ENCODE results near the gene SLC8A2.

SLC8A2 gene

DNA sequence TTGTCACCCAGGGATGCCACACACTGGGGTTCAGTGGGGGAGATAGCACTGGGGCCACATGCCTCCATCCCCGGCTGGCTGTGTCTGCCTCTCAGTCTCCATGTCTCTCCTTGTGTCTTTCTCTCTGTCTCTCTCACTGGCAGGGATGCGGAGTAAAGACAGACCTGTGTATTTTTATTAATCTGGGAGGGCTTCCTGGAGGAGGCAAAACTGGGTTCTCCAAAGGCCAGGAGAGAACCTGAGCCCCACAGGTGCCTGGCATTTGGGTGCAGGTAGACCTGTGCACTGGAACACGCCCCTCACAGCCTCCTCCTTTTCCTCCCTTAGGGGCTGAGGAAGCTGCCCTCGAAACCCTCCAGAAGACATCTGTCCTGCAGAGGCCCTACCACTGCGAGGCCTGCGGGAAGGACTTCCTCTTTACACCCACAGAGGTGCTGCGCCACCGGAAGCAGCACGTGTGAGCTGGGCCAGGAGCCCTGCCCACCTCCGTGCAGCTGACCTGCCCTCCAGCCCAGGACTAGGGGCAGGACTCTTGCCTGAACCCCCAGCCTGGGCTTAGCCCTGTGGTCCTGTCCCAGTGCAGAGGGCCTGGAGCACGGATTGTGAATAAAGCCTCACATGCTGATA lies 89.9 kb downstream of the SLC8A2 start:
- H3K4me1 ChIP-seq (ENCODE audit: control insufficient read depth, insufficient read depth, low read length): no peaks in the 10 kb centered on the region
- 90 to 93% methylated on average over 11 of the region's 11 CpGs for WGBS, 2 experiments
- no peaks in the 10 kb centered on the region for H3K27me3 ChIP-seq (ENCODE audit: control insufficient read depth, insufficient read depth, low read length, poor library complexity, severe bottlenecking)
- no peak overlapping the region for H3K27ac ChIP-seq (ENCODE audit: insufficient read depth, low read depth, low read length, poor library complexity, severe bottlenecking)
- H3K36me3 ChIP-seq (ENCODE audit: control insufficient read depth, insufficient read depth, low read length): peaks cover 23% of the 10 kb centered on the region
- H3K9me3 ChIP-seq (ENCODE audit: control insufficient read depth, low read length): no peaks in the 10 kb centered on the region
- no peak overlapping the region for H3K4me3 ChIP-seq (ENCODE audit: insufficient read depth, low read depth, low read length)

DNA sequence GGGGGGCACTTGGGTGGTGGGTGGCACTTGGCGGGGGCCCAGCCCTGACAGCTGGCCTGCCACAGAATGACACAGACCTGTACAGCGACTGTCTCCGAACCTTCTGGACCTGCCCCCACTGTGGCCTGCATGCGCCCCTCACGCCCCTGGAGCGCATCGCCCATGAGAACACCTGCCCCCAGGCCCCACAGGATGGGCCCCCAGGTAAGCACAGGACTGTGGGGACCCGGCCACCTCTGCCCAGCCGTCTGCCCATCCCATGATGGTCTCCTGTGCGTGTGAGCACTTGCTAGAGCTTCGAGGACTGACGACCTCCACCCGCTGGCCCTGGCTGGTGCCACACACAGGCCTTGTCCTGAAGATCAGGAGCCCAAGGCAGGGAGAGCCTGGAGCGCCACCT lies 90.6 kb downstream of the SLC8A2 start:
- no peaks in the 10 kb centered on the region for H3K9me3 ChIP-seq (ENCODE audit: control insufficient read depth, low read length)
- H3K36me3 ChIP-seq (ENCODE audit: control insufficient read depth, insufficient read depth, low read length): peaks cover 29% of the 10 kb centered on the region
- no peaks in the 10 kb centered on the region for H3K27me3 ChIP-seq (ENCODE audit: control insufficient read depth, insufficient read depth, low read length, poor library complexity, severe bottlenecking)
- no peak overlapping the region for H3K27ac ChIP-seq (ENCODE audit: insufficient read depth, low read depth, low read length, poor library complexity, severe bottlenecking)
- WGBS, 2 experiments: 94 to 97% methylated on average over 14 of the region's 14 CpGs
- no peak overlapping the region for H3K4me3 ChIP-seq (ENCODE audit: insufficient read depth, low read depth, low read length)
- H3K4me1 ChIP-seq (ENCODE audit: control insufficient read depth, insufficient read depth, low read length): no peaks in the 10 kb centered on the region

DNA sequence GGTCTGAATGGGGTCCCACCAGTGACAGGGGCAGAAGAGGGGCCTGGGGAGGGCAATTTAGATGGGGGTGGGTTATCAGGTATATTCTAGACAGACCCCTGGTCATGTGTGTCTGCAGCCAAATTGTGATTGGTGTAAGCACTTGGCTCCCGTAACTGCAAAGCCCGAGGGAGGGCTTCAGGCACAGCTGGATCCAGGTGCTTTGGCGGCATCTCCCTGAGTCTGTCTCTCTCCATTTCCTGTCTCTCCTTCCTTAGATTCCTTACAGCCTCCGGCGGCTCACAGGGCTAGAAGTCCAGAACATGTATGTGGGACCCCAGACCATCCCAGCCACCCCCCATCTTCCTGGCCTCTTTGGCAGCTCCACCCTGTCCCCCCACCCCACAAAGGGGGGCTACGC lies 91.1 kb downstream of the SLC8A2 start:
- Histone ChIP-seq H3K27ac (ENCODE audit: insufficient read depth, low read depth, low read length, poor library complexity, severe bottlenecking) (no peak overlapping the region), H3K9me3 (ENCODE audit: control insufficient read depth, low read length) (no peaks in the 10 kb centered on the region), H3K4me1 (ENCODE audit: control insufficient read depth, insufficient read depth, low read length) (no peaks in the 10 kb centered on the region), H3K27me3 (ENCODE audit: control insufficient read depth, insufficient read depth, low read length, poor library complexity, severe bottlenecking) (no peaks in the 10 kb centered on the region), H3K4me3 (ENCODE audit: insufficient read depth, low read depth, low read length) (no peak overlapping the region), H3K36me3 (ENCODE audit: control insufficient read depth, insufficient read depth, low read length) (peaks cover 35% of the 10 kb centered on the region)
- 95 to 97% methylated on average over 6 of the region's 6 CpGs for WGBS, 2 experiments

DNA sequence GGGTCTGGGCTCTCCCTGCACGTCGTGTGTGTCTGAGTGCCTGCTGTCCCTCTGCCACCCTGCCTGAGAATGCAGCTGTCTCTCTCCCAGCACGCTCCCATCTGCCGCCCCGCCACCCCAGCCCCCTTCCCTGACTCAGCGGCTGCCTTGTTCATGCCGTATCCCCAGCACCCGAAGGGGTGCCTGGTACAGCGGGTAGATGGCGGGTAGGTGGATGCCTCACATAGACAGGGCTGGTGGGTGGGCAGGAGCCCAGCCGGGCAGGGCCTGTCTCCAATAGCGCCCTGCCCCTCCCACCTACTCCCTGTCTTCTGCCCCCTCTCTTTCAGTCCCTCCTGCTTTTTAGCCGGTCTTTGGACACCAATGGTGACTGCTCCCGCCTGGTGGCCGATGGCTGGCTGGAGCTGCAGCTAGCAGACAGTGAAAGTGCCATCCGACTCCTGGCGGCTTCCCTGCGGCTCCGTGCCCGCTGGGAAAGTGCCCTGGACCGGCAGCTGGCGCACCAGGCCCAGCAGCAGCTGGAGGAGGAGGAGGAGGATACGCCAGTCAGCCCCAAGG lies 92.2 kb downstream of the SLC8A2 start:
- Histone ChIP-seq H3K36me3 (ENCODE audit: control insufficient read depth, insufficient read depth, low read length) (peaks cover 43% of the 10 kb centered on the region), H3K4me1 (ENCODE audit: control insufficient read depth, insufficient read depth, low read length) (no peaks in the 10 kb centered on the region), H3K27ac (ENCODE audit: insufficient read depth, low read depth, low read length, poor library complexity, severe bottlenecking) (no peak overlapping the region), H3K4me3 (ENCODE audit: insufficient read depth, low read depth, low read length) (no peak overlapping the region), H3K9me3 (ENCODE audit: control insufficient read depth, low read length) (no peaks in the 10 kb centered on the region), H3K27me3 (ENCODE audit: control insufficient read depth, insufficient read depth, low read length, poor library complexity, severe bottlenecking) (no peaks in the 10 kb centered on the region)
- 94 to 95% methylated on average over 23 of the region's 23 CpGs for WGBS, 2 experiments

DNA sequence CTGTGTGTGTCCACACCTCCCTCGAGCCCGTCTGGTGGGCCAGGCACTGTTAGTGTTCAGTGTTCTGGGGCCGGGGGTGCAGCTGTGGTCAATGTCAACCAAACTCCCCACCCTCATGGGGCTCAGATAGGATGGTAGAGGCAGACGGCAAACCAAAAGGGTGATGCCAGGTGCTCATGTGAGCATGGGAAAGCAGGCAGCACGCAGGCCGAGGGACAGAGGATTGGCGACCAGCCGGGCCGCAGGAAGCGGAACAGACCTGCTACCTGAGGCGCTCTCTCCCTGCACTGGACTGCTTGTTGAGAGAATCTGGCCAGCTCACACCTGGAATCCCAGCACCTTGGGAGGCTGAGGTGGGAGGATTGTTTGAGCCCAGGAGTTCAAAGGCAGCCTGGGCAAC lies 93.4 kb downstream of the SLC8A2 start:
- no peak overlapping the region for H3K4me3 ChIP-seq (ENCODE audit: insufficient read depth, low read depth, low read length)
- no peaks in the 10 kb centered on the region for H3K27me3 ChIP-seq (ENCODE audit: control insufficient read depth, insufficient read depth, low read length, poor library complexity, severe bottlenecking)
- peaks cover 52% of the 10 kb centered on the region for H3K36me3 ChIP-seq (ENCODE audit: control insufficient read depth, insufficient read depth, low read length)
- H3K9me3 ChIP-seq (ENCODE audit: control insufficient read depth, low read length): no peaks in the 10 kb centered on the region
- H3K4me1 ChIP-seq (ENCODE audit: control insufficient read depth, insufficient read depth, low read length): no peaks in the 10 kb centered on the region
- H3K27ac ChIP-seq (ENCODE audit: insufficient read depth, low read depth, low read length, poor library complexity, severe bottlenecking): no peak overlapping the region
- WGBS, 2 experiments: 96 to 98% methylated on average over 11 of the region's 11 CpGs

All from ectodermal cell (in vitro differentiated cells).